BE2C (cell line): ENCODE results near the gene WDR76.

Experiments
- DNase-seq: peaks from one replicate; pipeline ENCODE4 v3.0.0-alpha.2; 2020
- H3K27me3 ChIP-seq: fragments of 250-450 bp; sonication (Bioruptor Pico); 2 replicates; pipeline ENCODE4 v1.5.1; 2020; ENCODE audit warnings: mild to moderate bottlenecking
- H3K36me3 ChIP-seq: fragments of 250-450 bp; sonication (Bioruptor Pico); 2 replicates; pipeline ENCODE4 v1.5.1; 2020; ENCODE audit warnings: mild to moderate bottlenecking
- H3K4me1 ChIP-seq: fragments of 250-450 bp; sonication (Bioruptor Pico); 2 replicates; pipeline ENCODE4 v1.5.1; 2020
- H3K4me3 ChIP-seq: 2 replicates; pipeline ENCODE4 v1.5.1; 2011; ENCODE audit warnings: low read depth, low read length
- H3K9me3 ChIP-seq: fragments of 250-450 bp; sonication (Bioruptor Pico); 2 replicates; pipeline ENCODE4 v1.5.1; 2020
- CTCF ChIP-seq: IDR thresholded peaks from 2 replicates; pipeline ENCODE4 v1.5.1; 2012; ENCODE audit warnings: mild to moderate bottlenecking, low read depth, low read length

Gene WDR76

GRCh38 chr15:43896543-43896942, 69.7 kb downstream of the WDR76 start:
- DNase-seq = no peak

GRCh38 chr15:43898891-43899290, 72.1 kb downstream of the WDR76 start:
- H3K36me3 ChIP-seq = no peaks in the 10 kb centered on the region; the same call in 1 of the 2 replicates
- no peak for TF ChIP-seq CTCF
- no peak overlapping the region for H3K4me3 ChIP-seq
- no peaks in the 10 kb centered on the region for H3K27me3 ChIP-seq
- no peak for DNase-seq
- peaks cover 11% of the 10 kb centered on the region for H3K4me1 ChIP-seq
- H3K9me3 ChIP-seq = no peaks in the 10 kb centered on the region

More at GRCh38 chr15:43896543-43896942, 69.7 kb downstream of the WDR76 start:
- no peak for TF ChIP-seq CTCF
- Histone ChIP-seq H3K9me3 (no peaks in the 10 kb centered on the region), H3K36me3 (no peaks in the 10 kb centered on the region; the same call in none of the 2 replicates), H3K4me1 (peaks cover 7% of the 10 kb centered on the region), H3K27me3 (no peaks in the 10 kb centered on the region), H3K4me3 (no peak overlapping the region)

GRCh38 chr15:43899928-43900327, 73.1 kb downstream of the WDR76 start:
- H3K36me3 ChIP-seq = no peaks in the 10 kb centered on the region; the same call in 1 of the 2 replicates
- no peaks in the 10 kb centered on the region for H3K9me3 ChIP-seq
- no peaks in the 10 kb centered on the region for H3K27me3 ChIP-seq
- DNase-seq = no peak
- TF ChIP-seq CTCF = no peak
- H3K4me3 ChIP-seq = no peak overlapping the region
- H3K4me1 ChIP-seq = peaks cover 13% of the 10 kb centered on the region

- Histone ChIP-seq H3K9me3 (no peaks in the 10 kb centered on the region), H3K4me3 (no peak overlapping the region), H3K27me3 (no peaks in the 10 kb centered on the region), H3K36me3 (no peaks in the 10 kb centered on the region; the same call in 1 of the 2 replicates), H3K4me1 (peaks cover 13% of the 10 kb centered on the region)
- no peak for DNase-seq
- TF ChIP-seq CTCF = no peak
These were observed 74.2 kb downstream of the WDR76 start for GRCh38 chr15:43900996-43901395.

GRCh38 chr15:43901495-43901894, 74.7 kb downstream of the WDR76 start:
- DNase-seq = peak; percentile 57
- Histone ChIP-seq H3K4me3 (no peak overlapping the region), H3K27me3 (no peaks in the 10 kb centered on the region), H3K4me1 (peaks cover 13% of the 10 kb centered on the region), H3K36me3 (no peaks in the 10 kb centered on the region; the same call in 1 of the 2 replicates), H3K9me3 (no peaks in the 10 kb centered on the region)
- TF ChIP-seq CTCF = no peak

GRCh38 chr15:43903864-43904290, 77.1 kb downstream of the WDR76 start:
- peak; percentile 81 for DNase-seq
- H3K4me3 ChIP-seq = no peak overlapping the region
- no peaks in the 10 kb centered on the region for H3K27me3 ChIP-seq
- peaks cover 13% of the 10 kb centered on the region for H3K4me1 ChIP-seq
- no peaks in the 10 kb centered on the region for H3K36me3 ChIP-seq
- TF ChIP-seq CTCF = peak; percentile 87
- no peaks in the 10 kb centered on the region for H3K9me3 ChIP-seq
